WTC11 (cell line): Measurements from ENCODE around the gene MAGEB10.

Source experiments
- ATF1 ChIP-seq: sonication (generic); formaldehyde crosslinking; IDR thresholded peaks from 2 replicates; pipeline ENCODE4 v1.8.1; 2023; ENCODE audit warnings: mild to moderate bottlenecking, moderate library complexity, missing genetic modification reagents
- ATF3 ChIP-seq: sonication (generic); formaldehyde crosslinking; conservative IDR thresholded peaks from 2 replicates; pipeline ENCODE4 v1.8.1; 2022; ENCODE audit warnings: mild to moderate bottlenecking, missing genetic modification reagents
- CREB1 ChIP-seq: sonication (generic); formaldehyde crosslinking; IDR thresholded peaks from 2 replicates; pipeline ENCODE4 v1.8.0; 2023; ENCODE audit warnings: mild to moderate bottlenecking, missing genetic modification reagents
- CREM ChIP-seq: sonication (generic); formaldehyde crosslinking; IDR thresholded peaks from 2 replicates; pipeline ENCODE4 v1.8.1; 2022; ENCODE audit warnings: mild to moderate bottlenecking, missing genetic modification reagents, moderate library complexity
- CTCF ChIP-seq: fragments of 200-600 bp; IDR thresholded peaks from 2 replicates; pipeline ENCODE4 v1.8.0; 2022; ENCODE audit warnings: antibody characterized with exemption
- E2F1 ChIP-seq: sonication (generic); formaldehyde crosslinking; IDR thresholded peaks from 2 replicates; pipeline ENCODE4 v1.8.0; 2022; ENCODE audit warnings: mild to moderate bottlenecking, missing genetic modification reagents
- ESRRA ChIP-seq: sonication (generic); formaldehyde crosslinking; IDR thresholded peaks from 2 replicates; pipeline ENCODE4 v1.8.1; 2022; ENCODE audit warnings: mild to moderate bottlenecking, missing genetic modification reagents, borderline replicate concordance
- IRF1 ChIP-seq: sonication (generic); formaldehyde crosslinking; IDR thresholded peaks from 2 replicates; pipeline ENCODE4 v1.8.0; 2023; ENCODE audit warnings: missing genetic modification reagents
- MYBL2 ChIP-seq: sonication (generic); formaldehyde crosslinking; IDR thresholded peaks from 2 replicates; pipeline ENCODE4 v1.8.1; 2023; ENCODE audit warnings: mild to moderate bottlenecking, moderate library complexity, missing genetic modification reagents
- NR1H2 ChIP-seq: sonication (generic); formaldehyde crosslinking; IDR thresholded peaks from 2 replicates; pipeline ENCODE4 v1.9.0; 2021; ENCODE audit warnings: mild to moderate bottlenecking, moderate library complexity, missing genetic modification reagents
- PREB ChIP-seq: sonication (generic); formaldehyde crosslinking; IDR thresholded peaks from 2 replicates; pipeline ENCODE4 v1.8.1; 2022; ENCODE audit warnings: mild to moderate bottlenecking, missing genetic modification reagents, moderate library complexity, borderline replicate concordance
- ZSCAN18 ChIP-seq: fragments of 250-450 bp; sonication (Bioruptor Pico); IDR thresholded peaks from 2 replicates; pipeline ENCODE4 v2.1.2; 2022; ENCODE audit warnings: mild to moderate bottlenecking, moderate library complexity

GRCh38 chrX:27860337-27860736, 52.5 kb downstream of the MAGEB10 start:
- TF ChIP-seq MYBL2 (CRISPR knock-in tag): no peak
- TF ChIP-seq PREB (CRISPR knock-in tag): no peak
- no peak for TF ChIP-seq CTCF
- TF ChIP-seq ZSCAN18 (CRISPR knock-in tag): no peak
- no peak for TF ChIP-seq ESRRA (CRISPR knock-in tag)
- TF ChIP-seq ATF1 (CRISPR knock-in tag): no peak
- no peak for TF ChIP-seq IRF1 (CRISPR knock-in tag)
- no peak for TF ChIP-seq ATF3 (CRISPR knock-in tag)
- TF ChIP-seq NR1H2: no peak
- TF ChIP-seq CREM (CRISPR knock-in tag): no peak
- TF ChIP-seq E2F1 (CRISPR knock-in tag): no peak
- TF ChIP-seq CREB1 (CRISPR knock-in tag): no peak
